ENCODE results near the gene KLHL26.

Gene KLHL26, protein sequence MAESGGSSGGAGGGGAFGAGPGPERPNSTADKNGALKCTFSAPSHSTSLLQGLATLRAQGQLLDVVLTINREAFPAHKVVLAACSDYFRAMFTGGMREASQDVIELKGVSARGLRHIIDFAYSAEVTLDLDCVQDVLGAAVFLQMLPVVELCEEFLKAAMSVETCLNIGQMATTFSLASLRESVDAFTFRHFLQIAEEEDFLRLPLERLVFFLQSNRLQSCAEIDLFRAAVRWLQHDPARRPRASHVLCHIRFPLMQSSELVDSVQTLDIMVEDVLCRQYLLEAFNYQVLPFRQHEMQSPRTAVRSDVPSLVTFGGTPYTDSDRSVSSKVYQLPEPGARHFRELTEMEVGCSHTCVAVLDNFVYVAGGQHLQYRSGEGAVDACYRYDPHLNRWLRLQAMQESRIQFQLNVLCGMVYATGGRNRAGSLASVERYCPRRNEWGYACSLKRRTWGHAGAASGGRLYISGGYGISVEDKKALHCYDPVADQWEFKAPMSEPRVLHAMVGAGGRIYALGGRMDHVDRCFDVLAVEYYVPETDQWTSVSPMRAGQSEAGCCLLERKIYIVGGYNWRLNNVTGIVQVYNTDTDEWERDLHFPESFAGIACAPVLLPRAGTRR

DNA sequence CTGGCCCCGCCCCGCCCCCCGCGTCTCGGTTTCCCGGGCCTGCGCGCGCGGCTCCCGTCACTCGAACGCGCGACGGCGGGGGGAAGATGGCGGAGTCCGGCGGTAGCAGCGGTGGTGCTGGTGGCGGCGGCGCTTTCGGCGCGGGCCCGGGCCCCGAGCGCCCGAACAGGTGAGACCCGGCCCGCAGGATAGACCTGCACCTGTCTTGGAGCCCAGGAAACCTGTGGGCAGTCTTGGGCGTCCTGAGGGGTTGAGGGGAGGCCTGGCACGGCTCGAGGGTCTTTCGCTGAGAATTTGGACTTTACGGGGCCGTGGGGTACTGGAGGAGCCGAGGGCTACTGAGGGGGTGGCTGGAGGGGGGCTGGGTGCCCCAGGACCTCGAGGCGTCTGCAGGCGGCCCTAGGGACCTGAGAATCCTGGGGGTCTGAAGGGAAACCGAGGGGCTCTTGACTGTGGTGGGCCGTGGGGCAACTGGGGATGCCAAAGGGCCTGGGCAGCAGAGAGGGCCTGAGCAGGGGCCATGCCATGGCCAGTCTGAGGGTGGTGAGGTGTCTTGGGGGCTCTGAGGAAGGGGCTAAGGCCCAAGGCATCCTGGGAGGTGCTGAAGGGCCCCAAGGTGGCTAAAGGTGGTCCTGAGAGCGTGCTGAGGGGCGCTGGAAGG, at the start of gene KLHL26:
Gene KLHL26 (plus strand): TSS at position 60 of the 661 bp plus-strand sequence. CDS start 27 bp downstream, at position 87.
- H3K4me2 ChIP-seq (ENCODE audit: low read depth, low read length, poor library complexity, severe bottlenecking) = peak within 1 kb of the TSS; percentile 91
- no peak for TF ChIP-seq EZH2phosphoT487 (IDR thresholded peaks at IDR 0.05; ENCODE audit: borderline replicate concordance)
- TF ChIP-seq, protein P1, sequence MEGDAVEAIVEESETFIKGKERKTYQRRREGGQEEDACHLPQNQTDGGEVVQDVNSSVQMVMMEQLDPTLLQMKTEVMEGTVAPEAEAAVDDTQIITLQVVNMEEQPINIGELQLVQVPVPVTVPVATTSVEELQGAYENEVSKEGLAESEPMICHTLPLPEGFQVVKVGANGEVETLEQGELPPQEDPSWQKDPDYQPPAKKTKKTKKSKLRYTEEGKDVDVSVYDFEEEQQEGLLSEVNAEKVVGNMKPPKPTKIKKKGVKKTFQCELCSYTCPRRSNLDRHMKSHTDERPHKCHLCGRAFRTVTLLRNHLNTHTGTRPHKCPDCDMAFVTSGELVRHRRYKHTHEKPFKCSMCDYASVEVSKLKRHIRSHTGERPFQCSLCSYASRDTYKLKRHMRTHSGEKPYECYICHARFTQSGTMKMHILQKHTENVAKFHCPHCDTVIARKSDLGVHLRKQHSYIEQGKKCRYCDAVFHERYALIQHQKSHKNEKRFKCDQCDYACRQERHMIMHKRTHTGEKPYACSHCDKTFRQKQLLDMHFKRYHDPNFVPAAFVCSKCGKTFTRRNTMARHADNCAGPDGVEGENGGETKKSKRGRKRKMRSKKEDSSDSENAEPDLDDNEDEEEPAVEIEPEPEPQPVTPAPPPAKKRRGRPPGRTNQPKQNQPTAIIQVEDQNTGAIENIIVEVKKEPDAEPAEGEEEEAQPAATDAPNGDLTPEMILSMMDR (conservative IDR thresholded peaks at IDR 0.05; ENCODE audit: low read length) = no peak
- peaks cover 5% of the 10 kb centered on the region for H4K20me1 ChIP-seq (ENCODE audit: insufficient read depth, low read length, poor library complexity, severe bottlenecking)
- peak within 1 kb of the TSS; percentile 95 for H3K4me3 ChIP-seq (ENCODE audit: low read length, poor library complexity, severe bottlenecking)
- H3K9me2 ChIP-seq (replicated peaks; ENCODE audit: low read depth, low read length) = no peaks in the 10 kb centered on the region
- no peaks in the 10 kb centered on the region for H3F3A ChIP-seq (ENCODE audit: low read depth)
- H3K4me1 ChIP-seq (ENCODE audit: insufficient read depth, low read length, poor library complexity, severe bottlenecking) = peaks cover 11% of the 10 kb centered on the region
- peak within 1 kb of the TSS; percentile 91 for H3K9ac ChIP-seq (ENCODE audit: low read depth, low read length, poor library complexity, severe bottlenecking)
- H3K9me3 ChIP-seq (ENCODE audit: insufficient read depth, low read depth, low read length) = no peaks in the 10 kb centered on the region
- no peaks in the 10 kb centered on the region for H3K36me3 ChIP-seq (ENCODE audit: insufficient read depth, low read length)
- peaks cover 19% of the 10 kb centered on the region; the same call in 1 of the 2 replicates for H3K79me2 ChIP-seq (ENCODE audit: insufficient read depth, low read length)
- no peaks in the 10 kb centered on the region for H3K27me3 ChIP-seq (ENCODE audit: insufficient read depth, low read length, poor library complexity, severe bottlenecking)
- peak within 1 kb of the TSS; percentile 90 for H2AFZ ChIP-seq (ENCODE audit: low read length)

DNA sequence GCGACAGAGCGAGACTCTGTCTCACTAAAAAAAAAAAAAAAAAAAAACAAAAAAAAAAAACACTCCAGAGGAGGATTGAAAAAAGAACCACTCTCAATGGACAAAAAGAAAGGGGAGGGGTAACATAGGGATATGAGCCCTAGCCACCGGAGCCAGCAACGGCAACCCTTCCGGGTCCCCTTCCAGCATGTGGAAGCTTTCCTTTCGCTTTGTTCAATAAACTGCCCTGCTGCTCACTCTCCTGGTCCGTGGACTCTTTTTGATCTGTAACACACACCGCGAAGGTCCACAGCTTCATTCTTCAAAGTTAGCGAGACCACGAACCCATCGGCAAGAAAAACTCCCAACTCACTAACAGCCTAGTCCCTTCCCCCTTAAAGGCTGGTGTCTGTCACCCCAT, 49.3 kb upstream of the KLHL26 start:
- TF ChIP-seq, protein P1 (conservative IDR thresholded peaks at IDR 0.05; ENCODE audit: low read length) = no peak
- TF ChIP-seq EZH2phosphoT487 (IDR thresholded peaks at IDR 0.05; ENCODE audit: borderline replicate concordance) = no peak
- H3K79me2 ChIP-seq (ENCODE audit: insufficient read depth, low read length) = peaks cover 7% of the 10 kb centered on the region
- no peak overlapping the region for H2AFZ ChIP-seq (ENCODE audit: low read length)
- peak overlapping the region; percentile 76 for H3K9ac ChIP-seq (ENCODE audit: low read depth, low read length, poor library complexity, severe bottlenecking)
- peak overlapping the region; percentile 78 for H3K4me3 ChIP-seq (ENCODE audit: low read length, poor library complexity, severe bottlenecking)
- peak overlapping the region; percentile 87 for H3K4me2 ChIP-seq (ENCODE audit: low read depth, low read length, poor library complexity, severe bottlenecking)
- peaks cover 4% of the 10 kb centered on the region for H4K20me1 ChIP-seq (ENCODE audit: insufficient read depth, low read length, poor library complexity, severe bottlenecking)
- no peaks in the 10 kb centered on the region for H3K27me3 ChIP-seq (ENCODE audit: insufficient read depth, low read length, poor library complexity, severe bottlenecking)
- H3K9me3 ChIP-seq (ENCODE audit: insufficient read depth, low read depth, low read length) = no peaks in the 10 kb centered on the region
- no peaks in the 10 kb centered on the region for H3K36me3 ChIP-seq (ENCODE audit: insufficient read depth, low read length)
- no peaks in the 10 kb centered on the region for H3K9me2 ChIP-seq (replicated peaks; ENCODE audit: low read depth, low read length)
- no peaks in the 10 kb centered on the region for H3F3A ChIP-seq (ENCODE audit: low read depth)
- H3K4me1 ChIP-seq (ENCODE audit: insufficient read depth, low read length, poor library complexity, severe bottlenecking) = peaks cover 13% of the 10 kb centered on the region

DNA sequence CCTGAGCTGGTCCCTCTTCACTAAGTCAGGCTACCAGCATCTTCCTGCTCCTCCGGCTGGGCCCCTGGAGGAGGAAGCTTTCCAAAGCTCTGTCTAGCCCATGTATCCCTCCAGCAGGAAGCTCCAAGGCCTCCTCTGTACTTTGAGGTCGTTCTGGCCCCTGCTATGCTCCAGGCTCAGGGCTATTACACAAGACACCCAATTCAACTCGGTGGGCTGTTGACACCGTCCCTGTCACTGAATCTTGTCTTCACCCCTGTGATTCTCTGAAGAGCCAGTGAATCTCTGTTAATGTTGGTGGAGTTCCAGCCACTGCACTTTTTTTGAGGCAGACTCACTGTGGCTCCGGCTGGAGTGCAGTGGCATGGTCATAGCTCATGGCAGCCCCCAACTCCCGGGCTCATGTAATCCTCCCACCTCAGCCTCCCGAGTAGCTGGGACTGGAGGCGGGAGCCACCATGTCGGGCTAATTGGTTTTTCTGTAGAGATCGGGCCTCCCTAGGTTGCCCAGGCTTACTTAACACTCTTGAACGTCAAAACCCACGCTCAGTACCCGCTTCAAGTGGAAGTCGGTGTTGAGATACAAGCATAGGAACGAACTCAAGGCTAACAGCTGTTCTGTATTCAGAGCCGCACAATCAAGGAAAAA, 48.7 kb upstream of the KLHL26 start:
- Histone ChIP-seq H3K9ac (ENCODE audit: low read depth, low read length, poor library complexity, severe bottlenecking) (peak overlapping the region; percentile 76), H3K27me3 (ENCODE audit: insufficient read depth, low read length, poor library complexity, severe bottlenecking) (no peaks in the 10 kb centered on the region), H2AFZ (ENCODE audit: low read length) (peak overlapping the region; percentile 82), H3K4me3 (ENCODE audit: low read length, poor library complexity, severe bottlenecking) (peak overlapping the region; percentile 78), H3K36me3 (ENCODE audit: insufficient read depth, low read length) (no peaks in the 10 kb centered on the region), H3K4me1 (ENCODE audit: insufficient read depth, low read length, poor library complexity, severe bottlenecking) (peaks cover 13% of the 10 kb centered on the region), H3K9me3 (ENCODE audit: insufficient read depth, low read depth, low read length) (no peaks in the 10 kb centered on the region), H3K9me2 (replicated peaks; ENCODE audit: low read depth, low read length) (no peaks in the 10 kb centered on the region), H3K79me2 (ENCODE audit: insufficient read depth, low read length) (peaks cover 7% of the 10 kb centered on the region), H3K4me2 (ENCODE audit: low read depth, low read length, poor library complexity, severe bottlenecking) (peak overlapping the region; percentile 87), H4K20me1 (ENCODE audit: insufficient read depth, low read length, poor library complexity, severe bottlenecking) (peaks cover 4% of the 10 kb centered on the region), H3F3A (ENCODE audit: low read depth) (no peaks in the 10 kb centered on the region)
- TF ChIP-seq, protein P1 (conservative IDR thresholded peaks at IDR 0.05; ENCODE audit: low read length) = no peak
- no peak for TF ChIP-seq EZH2phosphoT487 (IDR thresholded peaks at IDR 0.05; ENCODE audit: borderline replicate concordance)

Data from Loucy (cell line).